DND-41 (cell line): ENCODE measurements around the gene LAMP1.

ENCODE experiments used
- ATAC-seq: fragments of 200-7000 bp; cut with Tn5 transposase; 3 replicates; pipeline ENCODE4 v1.9.1; 2021; ENCODE audit warnings: low read depth; ENCODE audit not compliant: insufficient read depth
- DNase-seq: peaks from one replicate; pipeline ENCODE4 v3.0.0-alpha.2; 2020
- H2AFZ ChIP-seq: 2 replicates; pipeline ENCODE4 v1.6.0; 2012; ENCODE audit warnings: low read depth, low read length
- H3K27ac ChIP-seq: 2 replicates; pipeline ENCODE4 v1.5.1; 2012; ENCODE audit warnings: low read length, inconsistent platforms
- H3K27me3 ChIP-seq: fragments of 200-600 bp; sonication (generic); 2 replicates; pipeline ENCODE4 v1.6.0; 2012; ENCODE audit warnings: low read length, mild to moderate bottlenecking, inconsistent platforms; ENCODE audit not compliant: insufficient read depth, poor library complexity
- H3K36me3 ChIP-seq: 2 replicates; pipeline ENCODE4 v1.5.1; 2012; ENCODE audit warnings: low read length, inconsistent platforms; ENCODE audit not compliant: insufficient read depth
- H3K4me1 ChIP-seq: 2 replicates; pipeline ENCODE4 v1.5.1; 2012; ENCODE audit warnings: mild to moderate bottlenecking, low read length; ENCODE audit not compliant: insufficient read depth
- H3K4me2 ChIP-seq: 2 replicates; pipeline ENCODE4 v1.6.0; 2012; ENCODE audit warnings: mild to moderate bottlenecking, moderate library complexity, low read length, inconsistent platforms; ENCODE audit not compliant: insufficient read depth
- H3K4me3 ChIP-seq, 2 experiments: fragments of 200-600 bp in 1 of 2; shearing (Covaris generic) in 1 of 2; 2 replicates each; pipeline ENCODE4 v1.5.1; 2012 to 2016; ENCODE audit warnings: inconsistent platforms in 2 of 2, low read length in 2 of 2, mild to moderate bottlenecking in 2 of 2, low read depth in 1 of 2, moderate library complexity in 1 of 2
- H3K79me2 ChIP-seq: 2 replicates; pipeline ENCODE4 v1.6.0; 2012; ENCODE audit warnings: low read length, inconsistent platforms; ENCODE audit not compliant: insufficient read depth
- H3K9ac ChIP-seq: 2 replicates; pipeline ENCODE4 v1.6.0; 2012; ENCODE audit warnings: low read depth, mild to moderate bottlenecking, inconsistent platforms, low read length, moderate library complexity
- H3K9me3 ChIP-seq: 2 replicates; pipeline ENCODE4 v1.5.1; 2012; ENCODE audit warnings: low read length, moderate library complexity, mild to moderate bottlenecking, inconsistent platforms; ENCODE audit not compliant: insufficient read depth, severe bottlenecking
- H4K20me1 ChIP-seq: 2 replicates; pipeline ENCODE4 v1.6.0; 2012; ENCODE audit warnings: low read length; ENCODE audit not compliant: insufficient read depth
- CTCF ChIP-seq: IDR thresholded peaks from 2 replicates; pipeline ENCODE4 v1.5.1; 2012; ENCODE audit warnings: borderline replicate concordance, low read length, moderate library complexity, mild to moderate bottlenecking; ENCODE audit not compliant: poor library complexity, severe bottlenecking; ENCODE audit errors: extremely low read depth
- EZH2 ChIP-seq: IDR thresholded peaks from 3 replicates; pipeline ENCODE4 v1.6.1; 2012; ENCODE audit warnings: borderline replicate concordance, low read depth, mild to moderate bottlenecking, moderate library complexity, low read length, inconsistent platforms; ENCODE audit not compliant: severe bottlenecking

LAMP1 gene

GRCh38 chr13:113364311-113364889 is 67.4 kb downstream of the LAMP1 start:
- H3K9ac ChIP-seq: no peak overlapping the region
- no peaks in the 10 kb centered on the region for H3K4me1 ChIP-seq
- H3K4me3 ChIP-seq: no peak overlapping the region

GRCh38 chr13:113364901-113365582 is 68.0 kb downstream of the LAMP1 start:
- Histone ChIP-seq H2AFZ (no peak overlapping the region), H3K4me2 (no peak overlapping the region), H3K9me3 (no peaks in the 10 kb centered on the region), H3K4me3 (no peak overlapping the region), H3K27me3 (peaks cover 4% of the 10 kb centered on the region), H3K36me3 (no peaks in the 10 kb centered on the region), H3K27ac (no peak overlapping the region), H4K20me1 (no peaks in the 10 kb centered on the region), H3K4me1 (no peaks in the 10 kb centered on the region), H3K9ac (no peak overlapping the region), H3K79me2 (no peaks in the 10 kb centered on the region)
- no peak for DNase-seq
- TF ChIP-seq EZH2 (no peak), CTCF (no peak)
- no peak for ATAC-seq

More at GRCh38 chr13:113364311-113364889, 67.4 kb downstream of the LAMP1 start:
- ATAC-seq: no peak
- Histone ChIP-seq H3K27ac (no peak overlapping the region), H3K9me3 (no peaks in the 10 kb centered on the region), H2AFZ (no peak overlapping the region), H3K27me3 (peaks cover 5% of the 10 kb centered on the region), H4K20me1 (no peaks in the 10 kb centered on the region), H3K36me3 (no peaks in the 10 kb centered on the region), H3K4me2 (no peak overlapping the region), H3K79me2 (no peaks in the 10 kb centered on the region)
- TF ChIP-seq CTCF: no peak
- no peak for DNase-seq

GRCh38 chr13:113365583-113365970 is 68.5 kb downstream of the LAMP1 start:
- Histone ChIP-seq H3K4me2 (no peak overlapping the region), H2AFZ (no peak overlapping the region), H3K27ac (no peak overlapping the region), H3K9me3 (no peaks in the 10 kb centered on the region), H3K9ac (no peak overlapping the region), H4K20me1 (no peaks in the 10 kb centered on the region), H3K36me3 (no peaks in the 10 kb centered on the region), H3K4me1 (no peaks in the 10 kb centered on the region), H3K4me3 (no peak overlapping the region), H3K27me3 (no peaks in the 10 kb centered on the region), H3K79me2 (no peaks in the 10 kb centered on the region)
- no peak for DNase-seq
- ATAC-seq: no peak
- no peak for TF ChIP-seq EZH2
- no peak for TF ChIP-seq CTCF
